T-helper 1 cell treated with Interleukin-12 subunit alpha and Interleukin-12 subunit beta and Interleukin-4 antibody, amounts not matched to agents 30 ng/mL and 1 ng/mL, for 36 hours (primary cell): ENCODE data around the gene SETSIP. TPM values are rescaled to one million over a fixed set of nuclear protein-coding genes. Genes with fewer than 3 reads are reported as not detected.
"Not testable (repeated sequence)": the region's sequence is repeated elsewhere in the genome, so short reads cannot be mapped to it uniquely, and the experiment has no call there.

Experiments
- intact Hi-C: fragments of 100-400 bp; cut with micrococcal nuclease; formaldehyde crosslinking; loops from one replicate; pipeline ENCODE4 v1.15.1; 2024
- total RNA-seq: library from RNA; stranded (reverse); gene quantifications from 2 replicates; pipeline ENCODE4 v1.2.3, GENCODE V29; 2022

SETSIP gene
- total RNA-seq = not detected in 2 replicates

- intact Hi-C loops = no loop called here
These were observed at the start of gene SETSIP for GRCh38 chr1:92075311-92075710. Gene SETSIP (minus strand): TSS chr1:92075411. CDS start chr1:92075411, 0 bp downstream.

GRCh38 chr1:92123868-92124267 is 48.7 kb upstream of the SETSIP start:
- intact Hi-C loops = no loop called here

GRCh38 chr1:92118826-92119225 is 43.6 kb upstream of the SETSIP start:
- intact Hi-C loops = no loop called here

GRCh38 chr1:92117526-92117925 is 42.3 kb upstream of the SETSIP start:
- intact Hi-C loops = no loop called here

GRCh38 chr1:92108631-92109030 is 33.4 kb upstream of the SETSIP start:
- intact Hi-C loops = no loop called here

GRCh38 chr1:92105546-92106081 is 30.4 kb upstream of the SETSIP start:
- intact Hi-C loops = no loop called here

GRCh38 chr1:92096317-92096716 is 21.1 kb upstream of the SETSIP start:
- intact Hi-C loops = no loop called here

GRCh38 chr1:92095874-92096273 is 20.7 kb upstream of the SETSIP start:
- intact Hi-C loops = no loop called here

- intact Hi-C loops = no loop called here
These were observed 19.4 kb upstream of the SETSIP start for GRCh38 chr1:92094595-92094994.

- intact Hi-C loops = no loop called here
These were observed 18.9 kb upstream of the SETSIP start for GRCh38 chr1:92094090-92094489.

- intact Hi-C loops = no loop called here
These were observed 16.4 kb upstream of the SETSIP start for GRCh38 chr1:92091625-92092024.

GRCh38 chr1:92087542-92087941 is 12.3 kb upstream of the SETSIP start:
- intact Hi-C loops = no loop called here

GRCh38 chr1:92085727-92086126 is 10.5 kb upstream of the SETSIP start:
- intact Hi-C loops = no loop called here

- intact Hi-C loops = loop anchor here (5.0 kb wide), 4 partner anchors 197 to 748 kb away; partner anchors contain the start of genes CDC7, RPL5 and TGFBR3
These were observed 9.4 kb upstream of the SETSIP start for GRCh38 chr1:92084651-92085050.

GRCh38 chr1:92081031-92081430 is 5.8 kb upstream of the SETSIP start:
- intact Hi-C loops = loop anchor here (5.0 kb wide), 4 partner anchors 194 to 751 kb away; partner anchors contain the start of genes CDC7, RPL5 and TGFBR3

GRCh38 chr1:92080128-92080985 is 5.1 kb upstream of the SETSIP start, which contains the start of gene BTBD8:
Gene BTBD8 (plus strand): TSS chr1:92080345. CDS start chr1:92080572, 227 bp downstream.
- intact Hi-C loops = loop anchor here (1.0 to 5.0 kb wide), 5 partner anchors 193 to 752 kb away; partner anchors contain the start of genes CDC7, GLMN, RPL5 and TGFBR3

- intact Hi-C loops = no loop called here
These were observed 4.2 kb upstream of the SETSIP start for GRCh38 chr1:92079441-92079840.

- intact Hi-C loops = not testable (repeated sequence)
These were observed 2.9 kb upstream of the SETSIP start for GRCh38 chr1:92078077-92078476.

GRCh38 chr1:92076363-92076762 is 1.2 kb upstream of the SETSIP start:
- intact Hi-C loops = no loop called here

- intact Hi-C loops = not testable (repeated sequence)
These were observed 765 bp downstream of the SETSIP start for GRCh38 chr1:92074446-92074845.

GRCh38 chr1:92070892-92071291 is 4.3 kb downstream of the SETSIP start:
- intact Hi-C loops = no loop called here

GRCh38 chr1:92066321-92066720 is 8.9 kb downstream of the SETSIP start:
- intact Hi-C loops = no loop called here
